Natural killer cell (primary cell): ENCODE results near the gene MRPL48. TPM values are rescaled to one million over a fixed set of nuclear protein-coding genes. Genes with fewer than 3 reads are reported as not detected.

Experiments
- ATAC-seq, 3 donors: fragments of 150-1000 bp in 2 of 3; fragments of 200-7000 bp in 1 of 3; cut with Tn5 transposase; 1 replicate in 1 of 3; 2 replicates in 2 of 3; pipeline ENCODE4 v1.10.0; 2021; ENCODE audit warnings: mild to moderate bottlenecking in 2 of 3, moderate library complexity in 2 of 3
- DNase-seq, 2 donors: peaks; one replicate each; pipeline versions ENCODE4 v3.0.0 to v3.0.0-alpha.2; 2013 to 2021; ENCODE audit warnings: mixed read lengths in 1 of 2
- H3K27ac ChIP-seq: one replicate; pipeline ENCODE4 v1.5.1; 2013; ENCODE audit warnings: mild to moderate bottlenecking, low read length
- H3K27me3 ChIP-seq: one replicate; pipeline ENCODE4 v1.6.1; 2013; ENCODE audit warnings: low read length; ENCODE audit not compliant: control insufficient read depth, insufficient read depth
- H3K36me3 ChIP-seq: one replicate; pipeline ENCODE4 v1.6.1; 2013; ENCODE audit warnings: low read length; ENCODE audit not compliant: control insufficient read depth, insufficient read depth
- H3K4me1 ChIP-seq: one replicate; pipeline ENCODE4 v1.6.1; 2013; ENCODE audit warnings: low read length; ENCODE audit not compliant: control insufficient read depth, insufficient read depth
- H3K4me3 ChIP-seq: one replicate; pipeline ENCODE4 v1.5.1; 2013; ENCODE audit warnings: low read length
- H3K9me3 ChIP-seq: one replicate; pipeline ENCODE4 v1.6.1; 2013; ENCODE audit warnings: low read length; ENCODE audit not compliant: control insufficient read depth, insufficient read depth
- H3K27ac Mint-ChIP-seq, 2 donors: one replicate each; pipeline ENCODE4 v1.8.0; 2022; ENCODE audit warnings: mild to moderate bottlenecking in 2 of 2, mixed read lengths in 2 of 2, moderate library complexity in 1 of 2
- H3K27me3 Mint-ChIP-seq, 2 donors: one replicate each; pipeline ENCODE4 v1.8.0; 2022; ENCODE audit warnings: low read depth in 2 of 2, mixed read lengths in 2 of 2
- H3K36me3 Mint-ChIP-seq: one replicate; pipeline ENCODE4 v1.8.0; 2022; ENCODE audit warnings: mixed read lengths
- H3K4me1 Mint-ChIP-seq, 2 donors: one replicate each; pipeline ENCODE4 v1.8.0; 2022; ENCODE audit warnings: mixed read lengths in 2 of 2
- H3K4me3 Mint-ChIP-seq: one replicate; pipeline ENCODE4 v1.8.0; 2022; ENCODE audit warnings: mild to moderate bottlenecking, moderate library complexity, mixed read lengths
- H3K9me3 Mint-ChIP-seq, 2 donors: one replicate each; pipeline ENCODE4 v1.8.0; 2022; ENCODE audit warnings: mixed read lengths in 2 of 2
- CTCF ChIP-seq: fragments of 200-600 bp; IDR thresholded peaks from one replicate; pipeline ENCODE4 v1.8.0; 2022; ENCODE audit warnings: antibody characterized with exemption
- WGBS: methylation state at CpG from one replicate; pipeline ENCODE4 v1.1.7; 2013; ENCODE audit warnings: missing lambda C conversion rate; ENCODE audit not compliant: insufficient coverage; 5-methylcytosine and 5-hydroxymethylcytosine counted together
- intact Hi-C: fragments of 100-400 bp; cut with micrococcal nuclease; formaldehyde crosslinking; loops from one replicate; pipeline ENCODE4 v1.14.2; 2022
- total RNA-seq, 4 donors: library from RNA; stranded (reverse); fragments of 120-200 nt in 1 of 4; gene quantifications; one replicate each; pipeline versions ENCODE4 v1.2.3 to v1.2.4, GENCODE V29; 2013 to 2022

MRPL48 gene
- total RNA-seq, 3 donors from 2014 or later (not counting 1 experiment from before 2014, with no cell fraction given) = 19.5 to 24.9 (median 21.2) TPM

GRCh38 chr11:73792584-73792983, 4.9 kb downstream of the MRPL48 start:
- Mint-ChIP-seq H3K27ac (peak overlapping the region in 1 of 2 donors; percentile 24), H3K27me3 (no peaks in the 10 kb centered on the region), H3K4me1 (peaks cover 6 to 16% of the 10 kb centered on the region in 2 donors), H3K9me3 (no peaks in the 10 kb centered on the region), H3K36me3 (no peaks in the 10 kb centered on the region), H3K4me3 (no peak overlapping the region)
- intact Hi-C loops = no loop called here
- H3K4me1 ChIP-seq = peaks cover 8% of the 10 kb centered on the region
- no peaks in the 10 kb centered on the region for H3K9me3 ChIP-seq
- no peak for ATAC-seq
- no peaks in the 10 kb centered on the region for H3K27me3 ChIP-seq
- H3K4me3 ChIP-seq = no peak overlapping the region
- no peak overlapping the region for H3K27ac ChIP-seq
- H3K36me3 ChIP-seq = peaks cover 10% of the 10 kb centered on the region
- TF ChIP-seq CTCF = no peak
- DNase-seq = no peak

- 98% methylated on average over 19 of the region's 19 CpGs for WGBS
- intact Hi-C loops = no loop called here
These were observed 8.4 kb downstream of the MRPL48 start for GRCh38 chr11:73795925-73796632.

GRCh38 chr11:73797457-73797856, 9.8 kb downstream of the MRPL48 start:
- H3K36me3 Mint-ChIP-seq = no peaks in the 10 kb centered on the region
- DNase-seq (no peak), ATAC-seq (no peak)
- H3K4me3 Mint-ChIP-seq = no peak overlapping the region
- no peaks in the 10 kb centered on the region for H3K9me3 Mint-ChIP-seq
- Histone ChIP-seq H3K4me3 (no peak overlapping the region), H3K9me3 (no peaks in the 10 kb centered on the region), H3K27me3 (no peaks in the 10 kb centered on the region), H3K4me1 (no peaks in the 10 kb centered on the region), H3K36me3 (peaks cover 11% of the 10 kb centered on the region), H3K27ac (no peak overlapping the region)
- intact Hi-C loops = no loop called here
- no peak overlapping the region for H3K27ac Mint-ChIP-seq
- TF ChIP-seq CTCF = no peak
- peaks cover 0 to 5% of the 10 kb centered on the region in 2 donors for H3K4me1 Mint-ChIP-seq
- WGBS = 98% methylated on average over 10 of the region's 10 CpGs
- no peaks in the 10 kb centered on the region for H3K27me3 Mint-ChIP-seq

More at GRCh38 chr11:73795925-73796632, 8.4 kb downstream of the MRPL48 start:
- Mint-ChIP-seq H3K27me3 (no peaks in the 10 kb centered on the region), H3K4me3 (no peak overlapping the region), H3K36me3 (no peaks in the 10 kb centered on the region), H3K9me3 (no peaks in the 10 kb centered on the region), H3K27ac (no peak overlapping the region), H3K4me1 (peaks cover 0 to 5% of the 10 kb centered on the region in 2 donors)
- Histone ChIP-seq H3K36me3 (peaks cover 11% of the 10 kb centered on the region), H3K27ac (no peak overlapping the region), H3K27me3 (no peaks in the 10 kb centered on the region), H3K4me3 (no peak overlapping the region), H3K9me3 (no peaks in the 10 kb centered on the region), H3K4me1 (no peaks in the 10 kb centered on the region)
- DNase-seq (no peak), ATAC-seq (no peak)
- TF ChIP-seq CTCF = no peak
